Aorta (tissue), 5 donors: ENCODE results near the gene SELENOI. TPM values are rescaled to one million over a fixed set of nuclear protein-coding genes. Genes with fewer than 3 reads are reported as not detected.
"Not testable (repeated sequence)": the region's sequence is repeated elsewhere in the genome, so short reads cannot be mapped to it uniquely, and the experiment has no call there.

Experiments used
- ATAC-seq: fragments of 200-7000 bp; cut with Tn5 transposase; one replicate; pipeline ENCODE4 v1.9.1; 2022; ENCODE audit warnings: moderate library complexity; ENCODE audit not compliant: low FRiP score
- DNase-seq, 2 donors: peaks; one replicate each; pipeline ENCODE4 v3.0.0-alpha.2; 2020
- H3K27ac ChIP-seq, 2 donors: one replicate each; pipeline ENCODE4 v1.5.1; 2013; ENCODE audit warnings: low read length in 2 of 2, mild to moderate bottlenecking in 2 of 2, moderate library complexity in 2 of 2, control low read depth in 1 of 2, inconsistent platforms in 1 of 2, low read depth in 1 of 2
- H3K27me3 ChIP-seq, 2 donors: one replicate each; pipeline ENCODE4 v1.6.1; 2013; ENCODE audit warnings: control low read depth in 1 of 2, low read length in 1 of 2, mild to moderate bottlenecking in 1 of 2, moderate library complexity in 1 of 2; ENCODE audit not compliant: insufficient read depth in 2 of 2, control insufficient read depth in 1 of 2
- H3K36me3 ChIP-seq, 2 donors: one replicate each; pipeline ENCODE4 v1.6.1; 2013; ENCODE audit warnings: control low read depth in 1 of 2, low read length in 1 of 2, mild to moderate bottlenecking in 1 of 2; ENCODE audit not compliant: insufficient read depth in 2 of 2, control insufficient read depth in 1 of 2
- H3K4me1 ChIP-seq, 2 donors: one replicate each; pipeline ENCODE4 v1.6.1; 2013; ENCODE audit warnings: low read length in 2 of 2, control low read depth in 1 of 2, mild to moderate bottlenecking in 1 of 2, moderate library complexity in 1 of 2; ENCODE audit not compliant: insufficient read depth in 2 of 2, control insufficient read depth in 1 of 2
- H3K4me3 ChIP-seq, 2 donors: one replicate each; pipeline ENCODE4 v1.5.1; 2013; ENCODE audit warnings: low read length in 2 of 2, control low read depth in 1 of 2, mild to moderate bottlenecking in 1 of 2
- H3K9me3 ChIP-seq: one replicate; pipeline ENCODE4 v1.6.1; 2013; ENCODE audit warnings: mild to moderate bottlenecking, low read length; ENCODE audit not compliant: control insufficient read depth
- WGBS, 2 donors: extraction: QIAGEN DNeasy Blood & Tissue Kit; methylation state at CpG; one replicate each; pipeline ENCODE4 v1.1.7; 2013; 5-methylcytosine and 5-hydroxymethylcytosine counted together
- intact Hi-C, 2 donors: fragments of 100-400 bp; cut with DNase I; formaldehyde crosslinking; loops; one replicate each; pipeline versions ENCODE4 v1.14.2 to v1.15.0; 2022
- polyA plus RNA-seq, 2 donors: library from polyadenylated mRNA; stranded (reverse); fragments of 200-250 nt; gene quantifications; one replicate each; pipeline ENCODE4 v1.2.3, GENCODE V29; 2013
- total RNA-seq, 2 donors: library from RNA; stranded (reverse); fragmentation: NEBNext Ultra II Directional; extraction: Animal tissue kit (Norgen Biotek cat#: 25700); gene quantifications; one replicate each; pipeline ENCODE4 v1.2.1, GENCODE V29; 2021
- donor health status: healthy with polysubstance abuse.
- donor health status: Bipolar disorder and iron deficiency.
- donor health status: DM: no; HTN: no; CAD: no.
- donor health status: DM: no; HTN: no; CAD: no.
- donor health status: DM: yes; HTN: yes; CAD: no.

SELENOI gene
- total and polyA plus RNA-seq, 4 donors = 1.4 to 15.8 (median 7.5) TPM

GRCh38 chr2:26346454-26347053 lies 611 bp downstream of the SELENOI start, which contains the start of gene ADGRF3:
TSS of gene ADGRF3 (minus strand) at chr2:26346789. CDS start at chr2:26346234, 555 bp downstream.
- 0 to 1% methylated on average over 28 of the region's 28 CpGs for WGBS, 2 donors
- Histone ChIP-seq H3K4me3 (peak within 1 kb of the TSS; percentile 79 to 81), H3K27me3 (no peaks in the 10 kb centered on the region), H3K36me3 (no peaks in the 10 kb centered on the region), H3K9me3 (no peaks in the 10 kb centered on the region), H3K27ac (peak within 1 kb of the TSS; percentile 28 to 41), H3K4me1 (no peaks in the 10 kb centered on the region)
- DNase-seq (peak; percentile 73 to 84), ATAC-seq (peak; percentile 64)
- intact Hi-C loops = no loop called here

DNA sequence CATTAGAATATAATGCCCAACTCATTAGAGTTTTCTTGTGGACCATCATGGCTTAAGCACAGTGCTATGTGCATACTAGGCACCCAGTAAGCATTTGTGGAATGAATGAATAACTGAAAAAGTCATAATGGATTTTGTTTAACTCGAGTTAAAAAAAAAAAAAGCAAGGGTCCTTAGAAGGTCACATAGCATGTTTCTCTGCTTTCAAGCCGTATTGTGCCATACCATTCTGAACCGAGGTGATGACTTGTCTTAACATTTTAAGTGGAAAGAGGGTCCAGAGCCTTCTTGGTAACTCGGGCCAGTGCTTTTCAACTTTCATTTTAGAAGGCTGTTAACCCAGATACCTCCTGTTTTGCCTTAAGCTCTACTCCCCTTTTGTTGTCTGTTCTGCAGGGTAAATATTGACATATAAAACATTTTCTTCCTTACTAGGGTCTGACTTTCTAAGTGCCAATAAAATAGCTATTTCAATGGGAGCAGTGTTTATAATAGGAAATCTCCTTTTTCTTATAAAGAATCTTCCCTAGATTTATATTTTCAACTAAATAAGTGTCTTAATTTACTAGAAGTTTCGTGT lies 1.4 kb downstream of the SELENOI start:
- 28 to 30% methylated on average over 5 of the region's 5 CpGs for WGBS, 2 donors
- intact Hi-C loops = no loop called here
- no peaks in the 10 kb centered on the region for H3K27me3 ChIP-seq
- no peak for ATAC-seq
- H3K4me1 ChIP-seq = no peaks in the 10 kb centered on the region
- no peaks in the 10 kb centered on the region for H3K36me3 ChIP-seq
- H3K4me3 ChIP-seq = peak overlapping the region in 1 of 2 donors; percentile 79
- no peak overlapping the region for H3K27ac ChIP-seq
- H3K9me3 ChIP-seq = no peaks in the 10 kb centered on the region
- no peak for DNase-seq

DNA sequence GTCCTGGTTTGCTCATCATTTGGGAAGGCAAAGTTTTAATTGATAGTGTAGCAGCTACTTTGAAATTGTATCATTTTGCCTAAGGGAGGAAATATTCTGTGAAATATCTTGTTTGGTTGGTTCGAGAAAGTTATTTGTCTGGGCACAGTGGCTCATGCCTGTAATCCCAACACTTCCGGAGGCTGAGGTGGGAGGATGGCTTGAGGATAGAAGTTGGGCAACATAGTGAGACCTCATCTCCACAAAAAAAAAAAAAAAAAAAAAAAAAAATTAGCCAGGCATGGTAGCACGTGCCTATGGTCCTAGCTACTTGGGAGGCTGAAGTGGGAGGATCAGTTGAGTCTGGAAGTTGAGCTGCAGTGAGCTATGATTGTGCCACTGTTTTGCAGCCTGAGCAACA lies 3.7 kb downstream of the SELENOI start:
- ATAC-seq (no peak), DNase-seq (no peak)
- 90 to 91% methylated on average over 3 of the region's 3 CpGs for WGBS, 2 donors
- intact Hi-C loops = no loop called here
- H3K4me1 ChIP-seq = no peaks in the 10 kb centered on the region
- H3K27me3 ChIP-seq = no peaks in the 10 kb centered on the region
- no peaks in the 10 kb centered on the region for H3K36me3 ChIP-seq
- H3K4me3 ChIP-seq = no peak overlapping the region
- no peak overlapping the region for H3K27ac ChIP-seq
- no peaks in the 10 kb centered on the region for H3K9me3 ChIP-seq

DNA sequence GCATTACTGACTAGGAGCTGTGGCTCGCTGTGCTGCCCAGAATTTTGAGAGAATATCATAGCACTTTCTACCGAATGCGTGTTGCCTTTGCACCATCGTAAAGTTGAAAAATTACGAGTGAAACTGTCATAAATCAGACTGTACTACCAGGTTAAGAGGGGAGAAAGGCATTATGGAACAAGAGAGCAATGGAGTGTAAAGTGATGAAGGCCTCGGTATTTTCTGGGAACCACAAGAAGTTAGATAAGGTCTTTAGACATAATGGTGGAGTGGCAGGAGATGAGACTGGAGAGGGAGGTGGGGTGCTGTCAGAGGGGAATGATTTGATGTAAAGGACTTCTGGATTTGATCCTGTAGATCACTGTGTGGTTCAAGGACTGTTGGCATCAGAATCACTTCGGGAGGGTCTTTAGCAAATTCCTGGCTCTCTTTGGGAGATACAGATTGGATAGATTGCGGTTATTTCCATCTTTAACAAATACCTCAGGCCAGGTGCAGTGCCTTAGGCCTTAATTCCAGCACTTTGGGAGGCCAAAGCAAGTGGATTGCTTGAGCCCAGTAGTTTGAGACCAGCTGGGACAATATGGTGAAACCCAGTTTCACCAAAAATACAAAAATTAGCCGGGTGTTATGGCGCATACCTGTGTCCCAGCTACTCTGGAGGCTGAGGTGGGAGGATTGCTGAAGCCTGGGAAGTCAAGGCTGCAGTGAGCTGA lies 5.6 kb downstream of the SELENOI start:
- DNase-seq = no peak
- no peaks in the 10 kb centered on the region for H3K27me3 ChIP-seq
- ATAC-seq = no peak
- no peak overlapping the region for H3K27ac ChIP-seq
- H3K4me1 ChIP-seq = no peaks in the 10 kb centered on the region
- H3K9me3 ChIP-seq = no peaks in the 10 kb centered on the region
- 89 to 93% methylated on average over 10 of the region's 10 CpGs for WGBS, 2 donors
- intact Hi-C loops = no loop called here
- no peaks in the 10 kb centered on the region for H3K36me3 ChIP-seq
- no peak overlapping the region for H3K4me3 ChIP-seq

- H3K36me3 ChIP-seq = no peaks in the 10 kb centered on the region
- no peak overlapping the region for H3K4me3 ChIP-seq
- ATAC-seq = no peak
- H3K27me3 ChIP-seq = no peaks in the 10 kb centered on the region
- H3K4me1 ChIP-seq = no peaks in the 10 kb centered on the region
- 92 to 94% methylated on average over 1 of the region's 1 CpG for WGBS, 2 donors
- intact Hi-C loops = no loop called here
- no peaks in the 10 kb centered on the region for H3K9me3 ChIP-seq
- DNase-seq = no peak
- no peak overlapping the region for H3K27ac ChIP-seq
Observed at GRCh38 chr2:26352892-26353291, 6.9 kb downstream of the SELENOI start.

- not testable (repeated sequence) for H3K4me3 ChIP-seq
Observed at GRCh38 chr2:26354469-26354868, 8.5 kb downstream of the SELENOI start.

GRCh38 chr2:26355038-26355995 lies 9.4 kb downstream of the SELENOI start:
- H3K36me3 ChIP-seq = no peaks in the 10 kb centered on the region
- WGBS, 2 donors = 65 to 74% methylated on average over 9 of the region's 9 CpGs
- H3K4me1 ChIP-seq = no peaks in the 10 kb centered on the region
- no peak for DNase-seq
- ATAC-seq = no peak
- H3K27ac ChIP-seq = no peak overlapping the region
- H3K9me3 ChIP-seq = no peaks in the 10 kb centered on the region
- no peak overlapping the region for H3K4me3 ChIP-seq
- no peaks in the 10 kb centered on the region for H3K27me3 ChIP-seq
- intact Hi-C loops = no loop called here

More at GRCh38 chr2:26354469-26354868, 8.5 kb downstream of the SELENOI start:
- WGBS, 2 donors = 98 to 99% methylated on average over 16 of the region's 16 CpGs
- ATAC-seq, H3K9me3 ChIP-seq, H3K36me3 ChIP-seq, intact Hi-C loops, H3K27me3 ChIP-seq, H3K27ac ChIP-seq, DNase-seq, H3K4me1 ChIP-seq: not testable (repeated sequence)

DNA sequence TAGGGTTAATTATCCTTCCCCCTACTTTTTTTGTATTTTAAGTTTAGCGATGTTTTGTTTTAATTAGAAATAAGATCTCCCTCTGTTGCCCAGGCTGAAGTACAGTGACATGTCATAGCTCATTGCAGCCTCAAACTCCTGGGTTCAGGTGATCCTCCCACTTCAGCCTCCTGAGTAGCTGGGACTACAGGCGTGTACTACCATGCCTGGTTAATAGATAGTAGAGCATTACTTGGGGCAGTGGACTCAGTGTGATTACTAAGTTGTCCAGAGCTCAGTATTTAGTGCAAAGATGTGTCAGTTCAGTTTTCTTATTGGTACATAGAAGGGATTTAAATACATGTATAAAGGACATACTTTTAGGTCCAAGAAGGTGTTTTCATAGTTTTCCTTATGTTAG lies 10.2 kb downstream of the SELENOI start:
- no peak overlapping the region for H3K4me3 ChIP-seq
- no peaks in the 10 kb centered on the region for H3K36me3 ChIP-seq
- H3K27ac ChIP-seq = no peak overlapping the region
- ATAC-seq (no peak), DNase-seq (no peak)
- H3K27me3 ChIP-seq = no peaks in the 10 kb centered on the region
- intact Hi-C loops = no loop called here
- H3K4me1 ChIP-seq = no peaks in the 10 kb centered on the region
- WGBS, 2 donors = 98% methylated on average over 2 of the region's 2 CpGs
- H3K9me3 ChIP-seq = no peaks in the 10 kb centered on the region
